GM19452 (cell line): ENCODE results near the gene SNPH.

Experiments used
- ATAC-seq: cut with Tn5 transposase; IDR thresholded peaks from one replicate; pipeline ENCODE4 v1.9.1; 2021; ENCODE audit not compliant: unreplicated experiment

SNPH gene

DNA sequence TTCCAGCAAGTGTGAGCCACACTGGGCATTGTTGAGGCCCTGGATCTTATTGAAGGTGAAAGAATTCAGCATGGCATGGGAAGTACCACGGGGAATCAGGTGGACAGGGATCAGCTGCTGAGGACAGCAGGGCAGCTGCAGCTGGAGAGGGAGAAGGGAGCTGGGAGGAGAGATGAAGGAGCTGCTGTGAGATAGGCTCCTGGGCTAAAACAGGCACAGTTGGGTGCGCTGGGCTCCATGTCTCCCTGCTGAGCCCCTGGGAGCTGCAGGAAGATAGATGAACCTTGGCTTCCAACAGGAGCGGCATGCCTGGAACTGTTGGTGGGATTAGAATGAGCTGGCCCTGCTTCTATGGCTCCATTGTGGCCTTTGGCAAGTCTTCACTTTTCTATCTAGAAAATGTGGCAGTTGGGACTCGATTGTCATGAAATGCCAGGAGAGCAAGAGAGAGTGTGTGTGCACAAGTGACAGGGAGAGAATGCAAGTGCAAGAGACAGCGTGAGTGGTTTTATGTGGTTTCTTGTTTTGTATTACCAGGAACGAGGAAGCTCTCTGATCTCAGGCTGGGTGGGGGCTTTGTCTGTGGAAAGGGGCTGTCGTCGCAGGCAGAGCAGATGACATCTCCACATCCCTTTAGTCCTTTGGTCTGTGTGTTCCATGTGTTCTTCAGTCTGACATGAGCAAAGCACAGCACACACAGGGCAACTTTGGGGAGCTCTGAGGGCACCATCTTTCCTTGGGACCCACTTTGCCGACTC, 20.4 kb downstream of the SNPH start:
- ATAC-seq: no peak

DNA sequence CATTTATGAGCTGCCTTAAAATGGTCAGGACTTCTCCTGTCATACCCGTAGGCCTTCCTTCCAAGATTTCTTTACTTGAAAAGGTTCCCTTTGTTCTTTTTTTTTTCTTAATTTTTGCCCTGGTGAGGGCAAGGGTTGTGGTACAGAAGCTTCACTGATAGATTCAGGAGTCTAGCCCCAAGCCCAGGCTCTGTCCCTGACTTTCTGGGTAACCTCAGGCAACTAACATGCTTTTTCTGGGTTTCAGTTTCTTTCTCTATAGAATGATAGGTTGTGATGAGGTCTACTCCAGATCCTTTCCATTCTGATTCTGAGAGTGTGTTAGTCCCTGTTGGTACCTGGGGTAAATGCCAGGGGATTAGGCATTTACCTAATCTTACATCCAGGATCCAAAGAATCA, 21.2 kb downstream of the SNPH start:
- ATAC-seq: no peak

DNA sequence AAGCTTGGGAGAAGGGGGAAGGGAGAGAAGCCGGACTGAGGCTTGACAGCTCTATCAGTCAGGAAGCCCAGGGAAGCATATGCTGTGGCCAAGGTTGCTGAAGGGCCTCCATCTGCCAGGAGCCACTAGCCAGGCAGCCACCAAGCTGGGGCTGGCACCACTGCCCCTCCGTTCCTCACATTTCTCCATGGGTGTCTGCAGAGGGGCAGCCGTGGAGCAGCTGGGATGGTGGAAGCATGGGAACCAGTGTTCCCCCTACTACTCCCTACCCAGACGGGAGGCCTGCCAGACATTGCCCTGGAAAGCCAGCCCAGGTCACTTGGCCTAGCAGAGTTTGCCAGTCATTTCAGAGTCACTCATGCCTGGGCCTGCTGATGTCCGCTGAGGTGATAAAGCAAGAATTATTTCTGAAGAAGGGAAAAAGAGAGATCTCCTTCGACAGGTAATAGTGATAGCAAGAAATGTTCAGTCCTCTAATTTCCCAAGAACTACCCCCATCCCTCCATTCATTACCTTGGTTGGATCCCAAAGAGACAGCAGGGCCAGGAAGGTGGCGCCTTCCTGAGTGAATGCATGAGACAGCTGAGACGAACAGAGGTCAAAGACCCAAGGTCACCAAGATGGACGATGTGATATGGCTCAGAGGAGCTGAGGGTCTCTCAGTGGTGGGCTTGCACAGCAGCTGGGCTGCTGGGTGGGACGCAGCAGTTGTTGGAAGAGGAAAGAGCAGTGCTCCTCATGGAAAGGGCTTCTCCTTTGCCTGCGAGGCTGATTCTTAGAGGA, 21.9 kb downstream of the SNPH start:
- no peak for ATAC-seq

DNA sequence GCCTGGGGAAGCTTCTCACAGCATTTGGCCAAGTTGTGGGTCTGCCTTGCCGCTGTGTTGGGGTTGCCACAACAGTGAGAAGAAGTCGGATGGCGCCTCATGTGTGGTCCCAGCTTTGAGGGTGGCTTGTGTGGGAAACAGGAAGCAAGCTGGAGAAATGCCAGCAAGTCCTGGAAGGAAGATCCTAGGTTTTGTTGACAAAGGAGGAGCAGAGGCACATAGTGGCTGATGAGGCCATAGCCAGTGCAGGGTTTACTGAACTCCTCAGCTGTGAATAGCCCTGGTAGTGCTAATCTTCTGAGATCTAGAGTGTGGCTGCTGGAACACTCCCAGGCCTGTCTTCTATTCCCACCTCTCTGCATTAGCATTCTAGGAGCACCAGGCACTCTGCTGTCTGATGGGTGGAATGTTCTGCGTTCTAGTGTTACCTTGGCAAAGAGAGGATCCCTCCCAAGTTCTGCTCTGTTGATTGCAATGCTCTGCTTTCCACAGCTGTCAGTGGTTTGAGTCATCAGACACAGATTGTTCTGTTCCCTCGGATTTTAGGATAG, 25.2 kb downstream of the SNPH start:
- no peak for ATAC-seq

DNA sequence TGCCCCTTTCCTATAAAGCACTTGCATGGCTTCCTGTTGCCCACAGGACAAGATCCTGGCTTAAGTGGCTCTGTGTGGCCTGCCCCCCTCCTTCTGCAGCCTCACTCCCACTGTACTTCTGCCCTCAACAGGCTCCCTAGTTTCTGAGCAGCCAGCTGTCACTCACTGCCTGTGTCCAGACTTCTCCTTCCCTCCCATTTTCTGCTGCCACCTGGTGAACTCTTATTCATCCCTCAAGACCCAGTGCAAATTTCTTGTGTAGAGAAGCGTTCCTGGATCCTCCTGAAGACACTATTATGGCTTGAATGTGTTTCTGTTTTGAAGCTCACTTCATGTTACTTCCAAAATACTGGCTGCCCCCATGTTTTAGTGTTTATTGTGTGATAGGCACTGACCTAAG, 26.5 kb downstream of the SNPH start:
- ATAC-seq: no peak

DNA sequence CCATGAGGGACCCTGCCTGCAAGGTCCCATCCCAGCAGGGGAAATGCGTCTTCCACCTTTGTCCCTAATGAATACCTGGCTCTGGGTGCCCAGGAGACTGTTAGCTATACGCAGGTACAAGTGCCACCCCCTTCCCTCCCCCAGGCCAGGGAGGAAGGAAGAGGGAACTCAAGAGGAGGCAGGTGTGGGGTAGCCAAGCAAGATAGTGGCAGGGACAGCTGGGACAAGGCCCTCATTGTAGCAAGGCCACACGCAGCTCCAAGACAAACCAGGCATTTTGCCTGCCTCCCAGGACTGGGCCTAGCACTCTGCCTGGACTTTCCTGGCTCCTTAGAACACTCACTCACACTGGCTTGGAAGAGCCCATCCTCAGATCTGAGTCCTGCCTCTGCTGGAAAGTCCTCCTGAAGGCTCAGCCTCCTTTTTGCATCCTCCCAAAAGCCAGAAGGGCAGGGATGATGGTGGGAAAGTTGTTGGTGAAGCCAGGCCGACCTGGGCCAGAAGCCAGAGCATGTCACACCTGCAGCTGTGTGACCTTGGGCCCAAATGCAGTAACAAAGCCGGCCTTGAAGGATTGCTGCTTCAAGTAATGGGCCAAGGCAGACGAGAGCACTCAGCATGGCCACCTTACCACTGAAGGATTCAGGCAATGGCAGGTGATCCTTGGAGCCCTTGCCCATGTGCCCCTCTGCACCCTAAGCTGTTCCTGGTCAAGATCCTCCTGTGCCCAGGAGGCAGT, 27.7 kb downstream of the SNPH start:
- ATAC-seq: no peak

DNA sequence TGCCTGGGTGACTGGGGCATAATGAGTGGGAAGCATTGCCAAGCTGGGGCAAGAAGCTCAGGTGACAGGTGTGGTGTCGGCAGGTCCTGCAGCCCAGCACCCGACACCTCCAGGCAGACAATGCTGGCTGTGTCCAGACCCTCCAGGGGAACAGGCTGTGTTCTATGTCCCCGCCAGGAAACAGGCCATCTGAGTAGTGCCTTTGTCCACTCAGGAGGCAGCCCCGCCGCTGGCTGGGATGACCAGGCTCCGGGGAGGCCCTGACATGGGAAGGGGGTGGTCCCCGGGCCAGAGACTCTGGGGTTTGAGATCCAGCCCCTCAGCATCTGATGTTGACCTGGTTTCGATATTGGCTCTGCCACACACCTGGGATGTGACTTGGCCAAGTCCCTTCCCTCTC, 28.4 kb downstream of the SNPH start:
- ATAC-seq: no peak

DNA sequence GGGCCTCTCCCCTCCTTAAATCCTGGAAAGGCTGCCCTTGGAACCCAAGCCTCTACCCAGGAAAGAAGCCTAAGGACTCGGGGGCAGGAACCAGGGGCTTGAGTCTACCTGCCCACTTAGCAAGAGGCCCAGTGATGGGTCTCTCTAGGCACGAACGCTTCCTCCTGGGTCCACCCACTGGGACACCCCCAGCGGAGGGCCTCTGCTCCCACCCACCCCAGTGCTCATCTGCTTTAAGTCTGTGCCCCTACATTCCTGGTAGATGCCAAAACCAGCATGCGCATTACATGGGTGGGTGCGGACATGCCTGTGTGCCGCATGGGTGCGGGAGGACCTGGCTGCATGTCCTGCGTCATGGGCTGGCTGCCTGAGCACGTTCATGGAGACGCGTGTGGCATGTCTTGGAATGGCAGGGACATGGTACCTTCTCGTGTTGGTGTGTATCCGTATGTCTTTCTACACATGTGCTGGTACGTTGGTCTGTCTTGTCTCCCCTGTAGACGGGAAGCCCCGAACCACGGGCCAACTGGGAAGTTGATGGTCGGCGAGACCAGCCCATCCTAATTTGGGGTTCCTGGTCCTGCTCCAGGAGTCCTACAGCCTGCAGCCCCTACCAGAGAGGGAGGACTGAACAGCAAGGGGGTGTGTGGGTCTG, 29.3 kb downstream of the SNPH start:
- ATAC-seq: no peak

DNA sequence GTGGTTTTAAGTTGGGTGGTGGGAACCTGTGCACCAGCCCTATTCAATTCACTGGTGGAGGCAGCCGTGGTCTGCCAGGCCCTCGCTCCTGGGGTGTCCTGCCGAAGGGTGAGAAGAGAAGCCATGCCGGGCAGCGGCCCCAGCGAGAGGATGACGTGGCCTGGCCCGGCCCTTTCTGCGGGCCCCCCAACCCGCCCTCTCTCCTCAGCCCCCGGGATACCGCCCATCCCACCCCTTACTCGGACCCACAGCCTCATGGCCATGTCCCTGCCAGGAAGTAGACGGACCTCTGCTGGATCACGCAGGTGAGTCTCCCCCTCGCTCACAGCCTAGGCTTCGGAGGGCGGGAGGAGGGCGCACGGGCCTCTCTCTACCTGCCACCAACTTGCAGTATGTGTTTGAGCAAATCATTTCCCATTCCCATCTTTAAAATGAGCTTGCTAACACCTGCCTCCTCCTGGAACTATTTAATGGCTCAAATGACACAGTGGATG, 30.1 kb downstream of the SNPH start:
- no peak for ATAC-seq

DNA sequence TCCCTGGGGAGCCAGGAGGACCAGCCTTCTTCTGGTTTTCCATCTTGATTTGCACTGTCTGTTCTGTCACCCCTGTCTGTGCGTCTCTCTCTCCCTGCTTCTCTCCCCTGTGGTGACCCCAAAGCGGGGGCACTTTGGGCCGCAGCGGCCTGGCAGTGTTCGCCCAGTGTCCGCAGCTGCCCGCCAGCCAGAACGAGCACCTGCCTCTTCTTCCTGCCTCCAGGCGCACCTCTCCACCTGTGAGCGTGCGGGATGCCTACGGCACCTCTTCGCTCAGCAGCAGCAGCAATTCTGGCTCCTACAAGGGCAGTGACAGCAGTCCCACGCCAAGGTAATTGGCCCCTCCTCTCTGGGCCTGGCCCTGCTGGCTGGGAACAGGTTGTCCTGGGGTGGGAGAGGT, 30.8 kb downstream of the SNPH start:
- no peak for ATAC-seq

DNA sequence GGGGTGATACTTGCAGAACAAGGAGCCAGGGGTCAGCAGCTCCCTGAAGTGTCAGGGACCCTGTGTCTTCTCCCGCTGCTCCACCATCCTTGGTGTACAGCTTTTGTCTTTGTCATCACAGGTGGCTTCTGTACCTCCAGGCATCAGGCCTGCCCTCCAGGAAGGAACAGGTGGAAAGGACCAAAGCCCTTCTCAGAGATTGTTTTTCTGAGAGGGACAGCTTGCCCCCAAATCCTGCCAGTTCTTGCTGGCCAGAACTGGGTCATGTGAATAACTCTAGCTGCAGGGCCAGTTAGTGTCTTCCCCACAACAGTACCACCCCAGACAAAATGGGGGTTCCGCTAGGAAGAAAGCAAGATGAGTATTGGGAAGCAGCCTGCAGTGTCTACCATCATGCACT, 31.4 kb downstream of the SNPH start:
- ATAC-seq: no peak

DNA sequence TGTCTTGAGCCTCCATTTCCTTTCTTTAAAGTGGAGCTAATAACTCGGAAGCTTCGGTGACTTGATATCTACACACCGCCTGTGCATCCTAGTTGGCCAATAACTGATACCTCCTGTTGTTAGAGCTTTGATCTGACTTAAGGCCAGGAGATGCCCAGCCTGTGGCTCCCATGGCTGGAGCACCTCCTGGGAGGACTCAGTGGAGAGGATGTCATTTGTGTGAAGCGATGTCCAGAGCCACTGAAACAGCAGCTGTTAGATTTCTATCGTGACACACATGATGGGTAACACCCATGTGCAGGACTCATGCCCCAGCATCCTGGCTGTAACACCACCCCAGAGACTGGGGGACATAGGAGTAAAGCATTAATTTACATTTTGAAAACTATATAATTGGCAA, 32.1 kb downstream of the SNPH start:
- no peak for ATAC-seq

DNA sequence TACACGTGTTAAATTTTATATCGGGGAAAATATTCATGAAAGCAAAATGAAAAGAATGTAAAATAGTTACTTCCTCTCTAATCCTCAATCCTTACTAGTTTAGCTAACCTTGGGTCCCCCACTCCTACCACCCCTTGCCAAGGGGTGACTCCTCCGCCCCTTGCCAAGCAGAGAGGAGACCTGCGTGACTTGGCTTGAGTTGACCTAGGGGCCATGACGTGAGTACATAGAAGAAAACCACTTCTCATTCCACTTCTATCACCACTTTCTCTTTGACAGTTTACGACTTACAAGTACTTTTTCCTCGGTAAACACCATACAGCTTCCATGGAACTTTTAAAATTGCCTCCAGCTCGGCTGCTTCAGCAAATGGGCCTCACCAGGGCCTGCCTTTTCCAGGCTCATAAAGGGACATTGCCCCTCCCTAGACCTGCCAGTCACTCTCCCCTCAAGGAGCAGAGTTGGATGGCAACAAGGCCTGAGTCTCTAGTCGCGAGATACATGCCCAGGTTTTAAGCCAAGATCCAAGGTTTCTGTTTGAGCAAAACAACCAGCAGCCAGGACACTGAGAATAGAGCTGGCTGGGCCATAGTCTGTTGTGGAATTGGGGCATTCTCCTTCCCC, 32.9 kb downstream of the SNPH start:
- ATAC-seq: no peak

DNA sequence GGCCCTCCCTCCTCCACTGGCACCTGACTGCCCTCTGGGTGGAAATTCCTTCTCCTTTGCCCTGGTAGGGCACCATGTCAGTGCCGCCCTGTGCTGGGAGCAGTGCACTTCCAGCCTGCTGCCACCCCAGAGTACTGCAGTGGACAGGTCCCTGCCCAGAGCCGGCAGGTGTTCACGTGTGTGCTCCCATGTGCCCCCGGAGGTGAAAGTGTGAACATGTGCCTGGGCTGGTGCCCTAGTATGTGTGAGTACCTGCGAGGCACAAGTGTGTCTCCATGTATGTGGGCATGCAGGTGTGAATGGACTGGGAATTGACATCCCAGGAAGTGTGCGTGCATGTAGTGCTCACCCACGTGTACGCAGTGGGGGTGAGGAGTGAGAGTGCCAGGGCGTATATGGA, 33.4 kb downstream of the SNPH start:
- no peak for ATAC-seq

DNA sequence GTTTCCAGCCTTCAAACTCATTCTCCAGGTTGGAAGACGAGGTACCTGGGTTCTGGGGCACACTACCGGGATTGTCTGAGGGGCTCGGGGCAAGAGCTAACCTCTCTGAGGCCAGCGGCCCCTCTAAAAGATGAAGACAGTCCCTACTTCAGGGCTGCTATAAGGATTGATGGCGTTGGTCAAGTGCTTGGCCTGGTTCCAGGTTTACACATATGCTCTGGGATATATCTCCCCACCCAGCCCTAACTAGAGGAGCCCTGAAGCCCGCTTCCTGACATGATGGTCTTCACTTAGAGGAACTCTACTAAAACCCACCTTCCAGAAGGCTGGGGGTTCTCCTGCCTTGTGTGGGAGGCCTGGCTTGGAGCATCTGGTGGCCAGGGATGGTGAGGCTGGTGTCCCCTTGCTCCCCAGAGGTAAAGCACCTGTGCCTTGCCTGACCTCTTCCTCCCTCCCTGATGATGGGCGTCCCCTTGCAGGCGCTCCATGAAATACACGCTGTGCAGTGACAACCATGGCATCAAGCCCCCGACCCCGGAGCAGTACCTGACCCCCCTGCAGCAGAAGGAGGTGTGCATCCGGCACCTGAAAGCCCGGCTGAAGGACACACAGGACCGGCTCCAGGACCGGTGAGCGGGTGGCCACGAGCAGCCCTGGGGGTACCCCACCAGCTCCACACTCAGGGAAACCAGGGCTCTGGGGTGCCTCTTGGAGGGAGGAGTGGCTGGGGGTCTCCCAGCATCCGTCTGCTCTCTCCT, 34.2 kb downstream of the SNPH start:
- ATAC-seq: no peak

DNA sequence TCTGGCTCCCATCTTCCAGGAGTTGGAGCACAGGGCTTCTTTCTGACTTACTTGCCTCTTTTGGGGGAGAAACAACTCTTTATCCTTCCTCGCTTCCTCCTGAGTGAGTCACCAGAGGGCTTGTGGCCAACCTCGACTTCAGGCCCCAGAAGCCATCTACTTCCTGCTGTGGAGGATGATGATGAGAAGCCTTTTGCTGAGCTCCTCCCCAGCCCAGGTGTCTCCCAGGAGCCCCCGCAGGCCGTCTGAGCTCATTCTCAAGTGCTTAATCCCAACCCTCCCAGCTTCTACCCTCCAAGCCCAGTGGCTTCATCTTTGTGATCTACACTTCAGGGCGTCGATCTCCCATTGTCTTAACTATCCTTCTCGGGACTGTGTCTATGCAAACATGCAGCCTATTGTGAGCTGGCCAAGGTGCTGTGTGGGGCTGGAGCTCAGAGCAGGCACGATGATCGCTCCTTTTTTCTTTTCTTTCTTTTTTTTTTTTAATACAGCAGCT, 35.0 kb downstream of the SNPH start:
- no peak for ATAC-seq

DNA sequence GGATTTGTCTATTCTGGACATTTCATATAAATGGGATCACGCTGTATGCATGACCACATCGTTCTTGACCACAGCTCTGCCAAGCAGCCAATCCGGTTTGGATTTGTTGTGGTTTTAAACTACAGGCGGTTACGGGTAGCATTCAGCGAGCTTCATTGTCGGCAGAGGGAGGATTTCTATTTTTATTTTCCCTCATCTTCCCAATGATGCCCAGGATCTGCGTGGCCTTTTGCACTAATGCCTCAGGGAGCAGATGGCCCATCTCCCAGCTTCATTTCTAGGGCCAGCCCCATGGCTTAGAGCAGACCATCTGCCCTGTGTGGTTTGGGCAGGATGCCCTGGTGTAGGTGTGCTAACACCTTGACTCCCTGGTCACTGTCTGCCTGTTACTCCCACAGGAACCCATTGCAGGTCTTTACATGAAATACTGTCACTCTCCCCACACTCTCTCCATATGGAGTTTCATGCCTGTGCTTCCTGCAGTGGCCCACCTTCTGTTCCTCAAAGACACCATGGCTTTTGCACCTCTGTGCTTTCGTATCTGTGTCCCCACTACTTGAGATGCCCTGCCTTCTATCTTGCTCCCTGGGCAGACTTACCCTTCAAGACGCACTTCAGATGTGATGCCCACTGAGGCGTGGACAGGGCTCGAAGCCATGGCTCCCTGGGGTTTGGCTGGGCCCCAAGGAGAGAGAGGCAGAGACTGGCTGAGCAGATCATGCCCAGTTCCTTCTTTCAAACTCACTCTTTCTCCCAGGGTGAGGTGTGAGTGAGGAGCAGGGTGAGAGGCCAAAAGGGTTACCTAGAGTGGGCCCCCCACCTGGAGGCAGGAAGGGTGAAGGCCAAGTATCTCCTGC, 36.8 kb downstream of the SNPH start:
- ATAC-seq: no peak

DNA sequence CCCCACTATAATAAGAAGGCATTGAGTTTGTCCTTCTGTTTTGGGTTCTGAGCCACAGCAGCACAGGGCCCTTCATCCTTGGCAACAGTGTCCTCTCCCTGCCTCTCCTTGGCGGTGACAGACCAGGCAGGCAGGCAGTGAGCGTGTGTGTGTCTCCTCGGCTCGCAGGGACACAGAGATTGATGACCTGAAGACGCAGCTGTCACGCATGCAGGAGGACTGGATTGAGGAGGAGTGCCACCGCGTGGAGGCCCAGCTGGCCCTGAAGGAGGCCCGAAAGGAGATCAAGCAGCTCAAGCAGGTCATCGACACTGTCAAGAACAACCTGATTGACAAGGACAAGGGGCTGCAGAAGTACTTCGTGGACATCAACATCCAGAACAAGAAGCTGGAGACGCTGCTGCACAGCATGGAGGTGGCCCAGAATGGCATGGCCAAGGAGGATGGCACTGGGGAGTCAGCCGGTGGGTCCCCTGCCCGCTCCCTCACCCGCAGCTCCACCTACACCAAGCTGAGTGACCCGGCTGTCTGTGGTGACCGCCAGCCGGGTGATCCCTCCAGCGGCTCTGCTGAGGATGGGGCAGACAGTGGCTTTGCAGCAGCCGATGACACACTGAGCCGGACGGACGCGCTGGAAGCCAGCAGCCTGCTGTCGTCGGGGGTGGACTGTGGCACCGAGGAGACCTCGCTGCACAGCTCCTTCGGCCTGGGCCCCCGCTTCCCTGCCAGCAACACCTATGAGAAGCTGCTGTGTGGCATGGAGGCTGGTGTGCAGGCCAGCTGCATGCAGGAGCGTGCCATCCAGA, 38.8 kb downstream of the SNPH start:
- ATAC-seq: no peak
